ENCODE data around the gene KCTD6.

Gene KCTD6

GRCh38 chr3:58519668-58520402 lies 27.9 kb downstream of the KCTD6 start:
- no peak for TF ChIP-seq CTCF (IDR thresholded peaks at IDR 0.05; ENCODE audit: insufficient read depth, low read length, missing control alignments)
- ChIA-PET CTCF (interaction anchor here (1.0 to 15.5 kb wide), 6 partner anchors 9 to 218 kb away, joined by 3 to 105 read pairs (median 4); no protein-coding TSS in a partner anchor), POLR2A (interaction anchor here (0.8 kb wide), 1 partner anchor 17 kb away, joined by 3 read pairs; the partner anchor contains the start of gene ACOX2)
- H3K4me3 ChIP-seq (ENCODE audit: low read depth, low read length), result no peak overlapping the region
- no peak for DNase-seq (ENCODE audit: low read depth, low spot score)

GRCh38 chr3:58520403-58521335 lies 28.8 kb downstream of the KCTD6 start:
- DNase-seq (ENCODE audit: low read depth, low spot score), result no peak
- ChIA-PET POLR2A (interaction anchor here (0.8 kb wide), 1 partner anchor 17 kb away, joined by 3 read pairs; the partner anchor contains the start of gene ACOX2), CTCF (interaction anchor here (1.0 to 15.5 kb wide), 5 partner anchors 10 to 57 kb away, joined by 3 to 105 read pairs (median 4); no protein-coding TSS in a partner anchor)
- no peak overlapping the region for H3K4me3 ChIP-seq (ENCODE audit: low read depth, low read length)
- TF ChIP-seq CTCF (IDR thresholded peaks at IDR 0.05; ENCODE audit: insufficient read depth, low read length, missing control alignments), result no peak

- ChIA-PET CTCF (interaction anchor here (1.0 to 15.5 kb wide), 5 partner anchors 11 to 215 kb away, joined by 3 to 105 read pairs (median 5); partner anchors contain the start of genes HTD2 and RPP14), POLR2A (no interaction called here)
- no peak for TF ChIP-seq CTCF (IDR thresholded peaks at IDR 0.05; ENCODE audit: insufficient read depth, low read length, missing control alignments)
- H3K4me3 ChIP-seq (ENCODE audit: low read depth, low read length), result no peak overlapping the region
- no peak for DNase-seq (ENCODE audit: low read depth, low spot score)
These were observed 29.4 kb downstream of the KCTD6 start for GRCh38 chr3:58521336-58521670.

- no peak for TF ChIP-seq CTCF (IDR thresholded peaks at IDR 0.05; ENCODE audit: insufficient read depth, low read length, missing control alignments)
- DNase-seq (ENCODE audit: low read depth, low spot score), result no peak
- no peak overlapping the region for H3K4me3 ChIP-seq (ENCODE audit: low read depth, low read length)
- ChIA-PET CTCF (interaction anchor here (1.0 to 15.5 kb wide), 3 partner anchors 10 to 216 kb away, joined by 4 to 105 read pairs (median 5); partner anchors contain the start of genes HTD2 and RPP14), POLR2A (no interaction called here)
These were observed 30.2 kb downstream of the KCTD6 start for GRCh38 chr3:58521917-58522631.

- POLR2A ChIA-PET, result no interaction called here
These were observed 31.0 kb downstream of the KCTD6 start for GRCh38 chr3:58522759-58523425.

More at GRCh38 chr3:58522759-58523425, 31.0 kb downstream of the KCTD6 start:
- DNase-seq (ENCODE audit: low read depth, low spot score), result no peak
- H3K4me3 ChIP-seq (ENCODE audit: low read depth, low read length), result no peak overlapping the region
- no peak for TF ChIP-seq CTCF (IDR thresholded peaks at IDR 0.05; ENCODE audit: insufficient read depth, low read length, missing control alignments)
- CTCF ChIA-PET, result interaction anchor here (1.0 to 15.5 kb wide), 3 partner anchors 9 to 216 kb away, joined by 4 to 105 read pairs (median 5); partner anchors contain the start of genes HTD2 and RPP14
